ENCODE measurements around the gene SLC34A1. TPM values are rescaled to one million over a fixed set of nuclear protein-coding genes. Genes with fewer than 3 reads are reported as not detected.
A peak's percentile ranks its signal among the peaks of the same experiment; 100 is the strongest.

The SLC34A1 gene
- total RNA-seq, 1 experiment from 2014 or later, result not detected

GRCh38 chr5:177388521-177389052 lies 4.4 kb downstream of the SLC34A1 start:
- no peak for DNase-seq (ENCODE audit: low read depth)

- peak; percentile 80 for DNase-seq (ENCODE audit: low read depth)
Measured at GRCh38 chr5:177389241-177390169, 5.3 kb downstream of the SLC34A1 start.

DNA sequence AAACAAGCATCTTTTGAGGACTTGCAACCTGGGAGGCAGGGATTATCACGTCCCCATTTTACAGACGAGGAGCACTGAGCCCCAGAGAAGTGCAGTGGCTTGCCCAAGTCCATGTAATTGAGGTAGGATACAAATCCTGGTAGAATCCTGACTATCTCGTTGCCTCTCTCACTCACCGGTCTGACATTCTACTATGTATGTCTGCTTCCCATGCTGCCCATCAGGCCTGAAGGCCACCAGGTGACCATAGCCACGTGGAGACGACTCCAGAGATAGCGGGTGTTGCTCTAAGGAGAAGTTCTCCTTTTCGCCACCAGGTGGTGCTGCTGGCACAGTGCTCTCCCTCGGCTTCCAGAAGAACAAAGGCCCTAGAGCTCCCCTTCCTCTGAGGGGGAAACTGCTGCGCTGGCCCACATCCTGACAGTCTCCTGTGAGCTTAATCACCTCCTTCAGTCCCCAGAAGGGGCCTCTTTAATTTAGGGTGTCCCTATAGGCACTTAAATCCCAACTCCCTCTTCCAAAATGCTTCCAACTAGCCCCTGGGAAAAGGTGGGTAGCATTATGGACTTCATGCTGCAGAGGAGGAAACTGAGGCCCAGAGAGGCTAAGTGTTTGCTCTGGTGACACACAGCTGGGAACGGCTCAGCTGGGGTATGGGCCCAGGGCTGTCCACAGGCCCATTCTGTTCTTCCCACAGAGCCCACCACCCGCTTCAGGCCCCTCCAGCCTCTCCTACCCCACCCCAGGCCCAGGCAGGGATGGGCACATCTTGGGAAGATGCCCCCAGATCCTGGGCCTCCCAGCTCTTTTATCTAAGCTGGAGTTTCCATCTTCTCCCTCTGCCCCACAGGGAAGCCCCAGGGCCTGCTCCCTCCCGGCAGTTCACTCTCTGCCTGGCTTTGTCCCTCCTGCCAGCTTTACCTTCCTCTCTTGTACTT lies 6.4 kb downstream of the SLC34A1 start:
- DNase-seq (ENCODE audit: low read depth), result peak; percentile 76

- DNase-seq (ENCODE audit: low read depth), result no peak
Measured at GRCh38 chr5:177392765-177393164, 8.5 kb downstream of the SLC34A1 start.

DNA sequence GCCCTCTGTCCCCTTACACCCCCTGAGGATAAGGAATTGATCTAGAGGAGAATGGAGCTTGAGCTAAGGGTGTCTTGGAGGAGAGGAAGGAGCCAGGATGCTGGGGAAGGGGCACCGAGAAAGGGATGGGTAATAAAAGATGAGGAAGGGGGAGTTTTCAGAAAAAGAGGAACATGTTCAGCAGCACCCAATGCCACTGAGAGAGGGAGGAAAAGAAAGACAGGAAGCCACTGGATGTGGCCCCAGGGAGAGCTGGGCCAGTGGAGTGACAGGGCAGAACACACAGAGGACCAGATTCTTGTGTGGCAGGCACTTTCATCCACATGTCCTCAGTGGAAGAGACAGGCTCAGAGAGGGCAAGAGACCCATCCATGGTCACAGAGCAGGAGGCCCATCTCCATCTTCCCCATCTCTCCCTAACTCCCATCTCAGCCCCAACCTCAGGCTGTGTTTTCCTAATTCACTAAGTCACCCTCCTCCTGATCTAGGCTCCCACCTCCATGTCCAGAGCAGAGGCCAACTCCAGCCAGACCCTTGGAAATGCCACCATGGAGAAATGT lies 9.1 kb downstream of the SLC34A1 start:
- DNase-seq (ENCODE audit: low read depth), result no peak

DNA sequence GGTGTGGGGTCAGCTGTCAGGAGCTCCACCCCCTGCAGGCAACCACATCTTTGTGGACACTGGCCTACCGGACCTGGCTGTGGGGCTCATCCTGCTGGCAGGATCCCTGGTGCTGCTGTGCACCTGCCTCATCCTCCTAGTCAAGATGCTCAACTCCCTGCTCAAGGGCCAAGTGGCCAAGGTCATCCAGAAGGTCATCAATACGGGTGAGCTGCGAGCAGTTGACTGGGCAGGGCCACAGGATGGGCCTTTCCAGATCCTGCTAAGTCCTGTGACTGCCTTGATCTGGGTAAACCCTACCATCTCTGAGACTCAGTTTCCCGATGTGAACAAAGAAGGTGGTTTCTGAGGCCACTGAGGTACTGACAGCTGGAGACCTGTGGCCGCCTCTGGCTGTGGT lies 9.8 kb downstream of the SLC34A1 start:
- no peak for DNase-seq (ENCODE audit: low read depth)

DNA sequence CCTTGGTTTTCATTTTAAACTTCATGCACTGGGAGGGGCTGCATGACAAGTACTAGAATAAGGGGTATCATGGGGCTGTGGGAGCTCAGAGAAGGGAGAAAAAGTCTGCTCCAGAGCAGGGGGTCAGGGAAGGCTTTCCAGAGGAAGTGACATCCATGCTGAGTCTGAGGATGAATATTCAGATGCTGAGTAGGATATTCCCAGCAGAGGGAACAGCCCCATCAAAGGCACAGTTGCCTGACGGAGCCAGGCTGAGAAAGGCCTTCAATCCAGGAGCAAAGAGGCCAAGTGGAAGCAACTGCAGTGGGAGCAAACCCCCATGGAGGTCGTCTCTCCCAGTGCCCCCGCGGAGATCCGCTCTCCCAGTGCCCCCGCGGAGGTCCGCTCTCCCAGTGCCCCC lies 11.8 kb downstream of the SLC34A1 start:
- no peak for DNase-seq (ENCODE audit: low read depth)

DNA sequence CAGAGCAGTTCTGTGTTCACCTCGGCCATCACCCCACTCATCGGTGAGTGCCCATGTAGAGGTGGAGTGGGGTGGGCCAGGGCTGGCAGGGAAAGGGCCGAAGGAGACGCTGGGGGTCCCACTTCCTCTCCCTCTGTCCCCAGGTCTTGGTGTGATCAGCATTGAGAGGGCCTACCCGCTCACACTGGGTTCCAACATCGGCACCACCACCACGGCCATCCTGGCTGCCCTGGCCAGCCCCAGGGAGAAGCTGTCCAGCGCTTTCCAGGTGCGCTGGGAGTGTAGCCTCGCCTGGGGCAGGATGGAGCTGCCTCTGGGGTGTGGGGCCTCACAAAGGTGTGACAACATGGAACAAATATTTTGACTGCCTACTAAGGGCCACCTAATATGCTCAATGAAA lies 12.6 kb downstream of the SLC34A1 start:
- DNase-seq (ENCODE audit: low read depth), result no peak

DNA sequence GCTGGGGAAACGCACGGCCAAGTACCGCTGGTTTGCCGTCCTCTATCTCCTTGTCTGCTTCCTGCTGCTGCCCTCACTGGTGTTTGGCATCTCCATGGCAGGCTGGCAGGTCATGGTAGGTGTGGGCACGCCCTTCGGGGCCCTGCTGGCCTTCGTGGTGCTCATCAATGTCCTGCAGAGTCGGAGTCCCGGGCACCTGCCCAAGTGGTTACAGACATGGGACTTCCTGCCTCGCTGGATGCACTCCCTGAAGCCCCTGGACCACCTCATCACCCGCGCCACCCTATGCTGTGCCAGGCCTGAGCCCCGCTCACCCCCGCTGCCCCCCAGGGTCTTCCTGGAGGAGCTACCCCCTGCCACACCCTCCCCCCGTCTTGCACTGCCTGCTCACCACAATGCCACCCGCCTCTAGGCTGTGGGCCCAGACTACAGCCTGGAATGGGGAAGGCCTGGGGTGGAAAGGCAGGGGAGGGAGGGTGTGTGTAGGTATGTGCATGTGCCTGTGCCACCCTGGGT lies 13.7 kb downstream of the SLC34A1 start:
- no peak for DNase-seq (ENCODE audit: low read depth)

DNA sequence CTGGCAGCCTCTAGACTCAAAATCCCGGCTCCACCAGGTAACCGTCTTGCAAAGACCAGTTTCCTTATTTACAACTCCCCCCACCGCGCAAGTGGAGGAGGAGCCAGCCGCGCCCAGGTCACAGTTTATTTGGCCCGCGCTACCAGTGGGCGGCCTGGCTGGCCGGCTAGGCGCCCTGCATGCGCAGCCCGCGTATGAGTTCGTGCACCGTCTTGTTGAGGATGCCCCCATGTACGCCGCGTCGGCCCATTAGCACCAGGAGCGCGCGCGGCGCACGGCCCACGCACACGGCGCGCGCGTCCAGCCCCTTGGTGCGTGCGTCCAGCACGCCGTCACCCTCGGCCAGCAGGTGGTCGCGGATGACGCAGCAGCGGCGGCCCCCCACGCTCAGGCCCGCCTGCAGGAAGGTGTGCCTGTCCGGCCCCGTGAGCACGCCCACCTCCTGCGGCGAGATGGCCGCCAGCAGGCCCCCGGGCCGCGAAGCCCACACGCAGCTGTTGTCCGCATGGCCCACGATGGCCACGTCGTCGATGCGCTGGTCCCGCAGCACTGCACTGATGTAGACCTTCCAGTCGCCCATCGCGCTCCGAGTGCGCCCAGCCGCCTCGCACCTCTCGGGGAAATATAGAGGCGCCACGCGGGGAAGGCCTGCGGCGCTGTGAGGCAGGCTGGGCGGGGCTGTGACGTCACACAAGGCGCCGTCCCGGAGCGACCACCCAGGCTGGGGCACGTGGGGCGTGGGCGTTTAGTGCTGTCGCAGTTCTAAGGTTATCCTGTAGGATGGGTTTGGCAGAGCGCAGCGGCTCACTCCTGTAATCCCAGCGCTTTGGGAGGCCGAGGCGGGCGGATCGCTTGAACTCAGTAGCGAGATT lies 16.0 kb downstream of the SLC34A1 start, which contains the start of gene PFN3:
Gene PFN3 (minus strand): TSS at position 665 of the 872 bp plus-strand sequence. CDS start 85 bp downstream, at position 580.
- no peak for DNase-seq (ENCODE audit: low read depth)

DNA sequence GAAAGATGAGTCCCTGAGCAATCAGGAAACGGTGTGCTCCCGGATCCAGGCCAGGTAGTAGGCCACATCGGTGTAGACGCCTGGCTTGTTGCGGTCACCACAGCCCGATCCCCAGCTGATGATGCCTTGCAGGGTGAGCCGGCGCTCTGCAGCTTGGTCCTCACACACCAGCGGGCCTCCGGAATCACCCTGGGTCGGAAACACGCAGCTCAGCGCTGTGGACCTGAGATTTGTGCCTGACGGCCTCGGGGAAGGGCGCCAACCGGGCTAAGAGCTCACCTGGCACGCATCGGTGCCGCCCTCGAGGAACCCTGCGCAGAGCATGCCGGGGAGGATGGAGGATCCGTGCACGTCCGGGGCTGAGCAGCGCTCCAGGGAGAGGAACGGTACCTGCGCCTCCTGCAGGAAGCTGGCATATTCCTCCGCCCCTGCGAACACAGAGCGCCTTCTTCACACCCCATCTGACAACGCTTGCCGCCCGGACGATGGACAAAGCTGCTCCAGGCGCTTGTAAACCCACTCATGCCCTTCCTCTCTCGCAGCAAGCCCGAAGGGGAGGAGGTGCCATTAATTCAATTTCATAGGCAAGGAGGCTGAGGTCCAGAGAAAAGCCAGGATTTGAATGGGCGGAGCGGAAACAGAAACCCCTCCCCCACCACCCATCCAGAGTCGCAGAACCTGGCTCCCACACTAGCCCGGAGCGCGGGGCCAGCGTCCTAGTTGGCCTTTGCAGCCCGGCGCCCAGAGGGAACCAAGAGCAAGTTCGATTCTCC lies 18.2 kb downstream of the SLC34A1 start:
- DNase-seq (ENCODE audit: low read depth), result peak; percentile 32

GRCh38 chr5:177403102-177403791 lies 19.0 kb downstream of the SLC34A1 start:
- no peak for DNase-seq (ENCODE audit: low read depth)

- DNase-seq (ENCODE audit: low read depth), result peak; percentile 74
Measured at GRCh38 chr5:177403792-177404640, 19.8 kb downstream of the SLC34A1 start.

- DNase-seq (ENCODE audit: low read depth), result no peak
Measured at GRCh38 chr5:177404641-177405179, 20.5 kb downstream of the SLC34A1 start.

DNA sequence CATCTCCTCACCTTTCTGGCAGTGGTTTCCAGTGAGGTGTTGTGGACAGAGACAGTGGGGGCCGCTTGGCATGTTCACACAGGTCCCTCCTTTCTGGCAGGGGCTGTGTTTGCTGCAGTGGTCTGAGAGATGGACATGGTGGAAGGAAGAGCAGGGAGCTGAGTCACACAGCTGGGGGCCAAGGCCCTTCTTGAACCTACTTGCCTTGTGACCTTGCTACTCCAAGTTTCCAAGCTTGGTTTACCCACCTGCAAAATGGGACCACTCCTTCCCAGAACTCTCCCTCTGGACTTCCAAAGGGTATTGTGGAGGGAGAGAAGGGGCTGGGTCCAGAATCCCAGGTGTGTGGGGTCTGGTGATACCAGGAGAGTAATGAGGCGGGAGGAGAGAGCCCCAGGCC lies 21.1 kb downstream of the SLC34A1 start:
- DNase-seq (ENCODE audit: low read depth), result no peak

- no peak for DNase-seq (ENCODE audit: low read depth)
Measured at GRCh38 chr5:177405805-177406204, 21.6 kb downstream of the SLC34A1 start.

DNA sequence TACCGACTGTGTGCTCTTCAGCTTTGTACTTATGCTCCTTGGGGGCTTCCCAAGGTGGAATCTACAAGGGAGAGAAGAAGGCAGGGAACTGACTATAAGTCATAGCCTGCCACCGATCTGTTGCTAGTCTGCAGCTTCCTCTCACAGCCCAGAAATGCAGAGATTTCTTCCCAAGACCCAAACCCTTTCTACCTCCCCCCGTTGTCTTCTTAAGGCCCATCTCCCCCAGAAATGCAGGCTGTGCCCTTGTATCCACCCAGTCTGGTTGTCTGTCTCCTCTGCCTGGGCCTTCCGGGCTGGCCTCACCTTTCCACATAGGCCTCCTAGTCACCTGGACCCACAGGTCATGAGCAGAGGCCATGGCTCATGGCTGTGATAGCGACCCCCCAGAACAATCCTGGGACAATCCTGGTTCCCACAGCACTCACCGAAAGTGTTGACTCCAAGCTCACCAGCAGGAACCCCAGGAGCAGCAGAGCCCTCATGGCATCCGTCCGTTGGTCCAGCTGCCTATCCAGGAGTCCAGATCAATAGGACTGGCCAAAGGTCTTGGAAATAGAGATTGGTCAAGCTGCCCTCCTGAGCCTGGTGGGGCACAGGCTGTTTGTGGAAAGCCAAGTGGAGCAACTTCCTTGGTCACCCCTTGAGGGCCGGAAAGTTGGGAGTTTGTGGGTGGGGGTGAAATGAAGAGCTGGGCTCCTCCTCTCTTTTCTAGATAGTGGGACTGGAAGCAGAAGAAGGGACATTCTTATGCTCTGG lies 25.0 kb downstream of the SLC34A1 start, which contains the start of gene F12:
Gene F12 (minus strand): TSS at position 522 of the 759 bp plus-strand sequence. CDS start 37 bp downstream, at position 485.
- DNase-seq (ENCODE audit: low read depth), result no peak
